Fibroblast of skin of left biceps (primary cell): ENCODE measurements around the gene OLFM1.

Source experiments
- DNase-seq, 2 experiments: peaks; one replicate each; pipeline ENCODE4 v3.0.0-alpha.2; 2013; ENCODE audit warnings: low read depth in 2 of 2

Gene OLFM1

DNA sequence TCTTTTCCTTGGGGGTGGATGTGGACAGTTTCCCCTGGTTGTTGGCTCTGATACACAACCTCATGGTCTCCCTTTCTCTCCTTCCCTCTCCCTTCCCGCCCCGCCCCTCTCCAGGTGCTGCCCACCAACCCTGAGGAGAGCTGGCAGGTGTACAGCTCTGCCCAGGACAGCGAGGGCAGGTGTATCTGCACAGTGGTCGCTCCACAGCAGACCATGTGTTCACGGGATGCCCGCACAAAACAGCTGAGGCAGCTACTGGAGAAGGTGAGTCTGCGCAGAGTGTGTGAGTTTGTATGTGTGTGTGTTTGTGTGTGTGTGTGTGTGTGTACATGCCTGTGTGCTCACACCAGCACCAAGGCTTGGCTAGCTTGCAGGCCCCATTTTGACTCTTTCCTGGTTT is 2.6 kb downstream of the OLFM1 start:
- no peak for DNase-seq

DNA sequence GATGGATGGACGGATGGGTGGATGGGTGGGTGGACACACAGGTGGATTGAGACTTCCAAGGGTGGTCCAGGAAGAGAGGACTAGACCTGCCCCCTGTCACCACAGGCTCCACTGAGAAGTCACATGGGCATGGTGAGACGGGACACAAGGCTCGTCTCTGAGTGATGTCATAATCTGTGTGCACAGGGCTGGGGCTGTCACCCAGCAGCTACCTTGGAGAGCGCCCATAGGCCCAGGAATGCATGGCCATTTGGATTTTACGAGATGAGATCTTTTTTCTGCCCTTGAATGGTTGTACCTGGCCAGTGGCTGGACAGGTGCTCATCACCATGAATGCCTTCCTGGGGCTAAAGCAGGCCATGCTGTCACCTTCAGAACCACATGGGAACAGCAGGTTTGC is 3.1 kb downstream of the OLFM1 start:
- DNase-seq = no peak

GRCh38 chr9:135091545-135091944 is 4.1 kb downstream of the OLFM1 start:
- DNase-seq = no peak

- no peak for DNase-seq
Measured at GRCh38 chr9:135093111-135093510, 5.6 kb downstream of the OLFM1 start.

DNA sequence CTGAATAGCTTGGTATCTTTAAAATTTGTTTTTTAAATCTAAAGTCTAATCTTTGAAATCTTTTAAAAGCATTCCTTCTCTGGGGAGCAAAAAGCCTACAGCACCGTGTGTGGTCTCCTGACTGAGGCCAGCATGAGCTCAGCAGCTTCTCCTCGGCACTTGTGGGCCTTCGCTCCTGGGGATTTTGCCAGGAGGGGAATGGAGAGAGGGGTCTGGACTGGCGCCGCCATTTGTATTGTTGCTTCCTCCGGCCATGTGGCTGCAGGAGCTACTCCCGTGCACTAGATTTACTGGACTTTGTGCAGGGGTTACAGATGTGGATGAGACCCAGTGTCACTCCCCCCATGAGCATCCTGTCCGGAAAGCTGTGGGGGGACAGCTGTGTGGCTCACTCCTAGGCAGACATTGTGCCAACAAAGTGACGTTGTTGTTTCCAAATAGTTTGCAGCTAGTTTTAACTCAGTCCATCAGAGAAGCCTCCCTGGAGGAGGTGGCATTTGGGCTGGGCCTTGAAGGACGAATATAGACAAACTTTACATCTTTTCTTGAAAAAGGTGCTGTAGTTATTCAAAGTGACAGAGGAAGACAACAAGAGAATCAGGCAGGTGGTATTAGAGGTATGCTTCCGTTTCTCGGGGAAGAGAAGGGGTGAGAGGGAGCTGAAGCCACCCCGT is 6.6 kb downstream of the OLFM1 start:
- no peak for DNase-seq

DNA sequence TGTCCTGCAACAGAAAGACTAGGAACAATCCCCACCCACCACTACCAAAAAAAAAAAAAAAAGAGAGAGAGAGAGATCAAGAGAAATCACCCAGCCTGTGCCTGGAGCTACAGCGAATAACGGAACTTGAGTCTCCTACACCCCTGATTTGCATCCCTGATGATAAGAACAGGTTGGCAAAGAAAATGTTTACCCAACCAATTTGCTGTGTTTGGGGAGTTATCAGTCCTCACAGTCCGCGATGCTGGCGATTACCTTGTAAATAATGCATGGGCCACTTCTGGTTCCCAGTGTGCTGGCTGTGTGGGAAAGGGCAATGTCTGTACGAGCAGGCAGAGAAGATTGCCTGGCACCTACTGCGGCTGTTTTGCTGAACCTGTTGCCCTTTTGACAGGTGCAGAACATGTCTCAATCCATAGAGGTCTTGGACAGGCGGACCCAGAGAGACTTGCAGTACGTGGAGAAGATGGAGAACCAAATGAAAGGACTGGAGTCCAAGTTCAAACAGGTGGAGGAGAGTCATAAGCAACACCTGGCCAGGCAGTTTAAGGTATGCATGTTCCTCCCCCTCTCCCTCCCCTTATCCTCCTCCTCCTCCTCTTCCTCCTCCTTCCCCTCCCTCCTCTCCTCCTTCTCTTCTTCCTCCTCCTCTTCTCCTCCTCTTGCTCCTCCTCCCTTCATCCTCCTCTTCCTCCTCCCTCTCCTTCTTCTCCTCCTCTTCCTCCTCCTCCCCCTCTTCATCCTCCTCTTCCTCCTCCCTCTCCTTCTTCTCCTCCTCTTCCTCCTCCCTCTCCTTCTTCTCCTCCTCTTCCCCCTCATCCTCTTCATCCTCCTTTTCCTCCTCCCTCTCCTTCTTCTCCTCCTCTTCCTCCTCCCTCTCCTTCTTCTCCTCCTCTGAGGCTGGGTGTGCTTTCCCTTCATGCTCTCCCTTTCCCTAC is 8.3 kb downstream of the OLFM1 start:
- no peak for DNase-seq

- no peak for DNase-seq
Measured at GRCh38 chr9:135096408-135096895, 9.0 kb downstream of the OLFM1 start.

- DNase-seq = no peak
Measured at GRCh38 chr9:135098400-135099105, 11.1 kb downstream of the OLFM1 start.

DNA sequence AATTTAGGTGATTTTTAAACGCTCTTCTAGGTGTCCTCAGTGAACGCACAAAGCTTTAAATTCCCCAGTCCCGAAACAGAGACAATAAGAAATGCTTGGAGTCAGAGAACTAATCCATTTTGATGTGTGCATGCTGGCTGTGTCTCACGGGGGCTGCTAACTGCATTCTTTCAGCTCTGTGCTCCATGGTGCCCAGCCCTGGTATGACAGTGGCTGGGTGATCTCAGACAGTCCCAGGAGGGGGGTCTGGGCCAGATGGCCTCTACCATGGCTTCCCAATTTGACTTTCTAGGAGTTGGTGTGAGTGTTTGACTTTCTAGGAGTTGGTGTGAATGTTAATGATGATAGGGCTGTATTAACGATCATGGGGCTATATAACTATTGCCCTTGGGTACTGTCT is 12.1 kb downstream of the OLFM1 start:
- no peak for DNase-seq

DNA sequence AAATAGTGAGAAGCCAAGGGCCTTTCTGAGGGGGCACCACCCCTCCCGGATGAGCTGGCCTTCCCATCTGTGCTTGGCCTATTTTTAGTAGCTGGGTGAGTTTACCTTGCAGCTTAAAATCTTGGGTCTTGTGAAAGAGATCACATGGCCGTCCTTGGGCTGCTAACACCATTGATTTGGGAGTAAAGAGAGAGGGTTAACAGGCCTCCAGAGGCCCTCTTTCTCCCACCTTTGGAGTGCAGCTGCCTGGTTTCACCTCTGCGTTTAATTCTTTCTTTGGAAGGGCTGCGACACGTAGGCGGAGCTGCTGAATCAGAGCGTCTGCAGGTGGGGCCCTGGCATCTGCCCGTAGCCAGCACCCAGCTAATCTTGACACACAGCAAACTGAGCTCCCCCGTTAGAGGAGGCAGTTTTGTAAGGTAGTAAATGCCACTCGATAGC is 12.8 kb downstream of the OLFM1 start:
- DNase-seq = no peak

GRCh38 chr9:135100725-135101410 is 13.4 kb downstream of the OLFM1 start:
- DNase-seq = no peak

GRCh38 chr9:135101486-135101885 is 14.0 kb downstream of the OLFM1 start:
- DNase-seq = no peak

GRCh38 chr9:135101926-135102325 is 14.5 kb downstream of the OLFM1 start:
- DNase-seq = no peak

DNA sequence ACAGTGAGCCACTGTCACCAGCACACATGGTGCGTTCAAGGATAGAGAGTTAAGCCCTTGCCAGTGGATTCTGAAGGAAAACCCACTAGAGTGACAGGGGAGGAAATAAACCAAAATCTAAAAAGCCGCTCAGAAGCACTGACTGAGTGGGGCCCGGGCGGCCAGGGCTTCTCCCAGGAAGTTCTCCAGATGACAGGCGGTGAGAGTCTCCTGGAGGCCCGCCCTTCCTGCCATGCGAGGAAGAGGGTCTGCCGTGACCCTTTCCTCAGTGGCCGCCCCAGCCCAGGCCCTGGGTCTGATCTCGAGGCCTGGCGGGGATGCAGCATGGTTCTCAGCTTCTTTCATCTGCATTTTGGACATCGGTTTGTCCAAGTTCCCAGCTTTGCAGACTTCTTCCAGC is 14.9 kb downstream of the OLFM1 start:
- DNase-seq = no peak

GRCh38 chr9:135103001-135103446 is 15.6 kb downstream of the OLFM1 start:
- DNase-seq = no peak

GRCh38 chr9:135103931-135104639 is 16.6 kb downstream of the OLFM1 start:
- DNase-seq = no peak

DNA sequence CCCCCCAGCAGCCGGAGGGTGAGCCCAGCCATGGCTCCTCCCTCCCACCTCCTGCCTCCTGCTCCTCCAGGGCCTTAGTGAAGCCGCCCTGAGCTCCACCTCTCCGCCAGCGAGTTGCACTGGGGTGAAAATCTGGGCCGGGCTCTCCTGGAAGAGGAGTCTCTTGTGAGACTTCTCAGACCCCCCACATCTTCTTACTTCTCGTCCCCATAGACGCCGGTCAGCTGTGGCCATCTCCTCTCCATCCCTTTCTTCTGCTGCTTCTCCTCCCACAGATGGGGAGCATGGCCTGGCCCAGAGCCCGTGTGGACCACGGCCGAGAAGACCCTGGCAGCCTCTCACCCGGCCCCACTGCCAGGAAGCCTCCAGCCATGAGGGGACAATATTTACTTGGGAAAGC is 17.3 kb downstream of the OLFM1 start:
- no peak for DNase-seq

GRCh38 chr9:135105211-135105745 is 17.8 kb downstream of the OLFM1 start:
- DNase-seq = no peak

DNA sequence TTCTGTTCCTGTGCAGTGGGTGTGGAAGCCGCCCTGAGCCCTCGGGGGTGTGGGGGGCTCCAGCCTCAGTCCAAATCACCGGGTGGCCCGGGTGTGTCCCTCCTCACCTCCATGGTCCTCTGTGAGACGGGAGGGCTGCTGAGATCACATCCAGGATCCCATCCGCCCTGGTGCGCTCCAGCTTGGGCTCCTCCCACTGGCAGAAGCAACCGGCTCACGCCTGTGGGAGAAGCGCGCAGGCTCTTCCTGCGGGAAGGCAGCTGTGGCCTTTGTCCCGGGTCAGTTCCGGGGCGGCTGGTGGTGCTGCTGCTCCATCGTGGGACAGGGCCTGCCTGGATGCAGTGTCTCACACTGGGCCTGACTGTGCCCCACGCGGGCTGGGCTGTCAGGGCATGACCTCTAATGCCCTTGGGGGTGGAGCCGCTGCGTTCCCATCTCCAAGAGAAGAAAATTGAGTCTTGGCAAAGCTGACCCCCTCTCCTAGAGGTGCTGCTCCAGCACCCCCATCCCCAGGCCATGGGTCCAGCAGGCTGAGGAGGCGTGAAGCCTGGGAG is 18.5 kb downstream of the OLFM1 start:
- DNase-seq = no peak

DNA sequence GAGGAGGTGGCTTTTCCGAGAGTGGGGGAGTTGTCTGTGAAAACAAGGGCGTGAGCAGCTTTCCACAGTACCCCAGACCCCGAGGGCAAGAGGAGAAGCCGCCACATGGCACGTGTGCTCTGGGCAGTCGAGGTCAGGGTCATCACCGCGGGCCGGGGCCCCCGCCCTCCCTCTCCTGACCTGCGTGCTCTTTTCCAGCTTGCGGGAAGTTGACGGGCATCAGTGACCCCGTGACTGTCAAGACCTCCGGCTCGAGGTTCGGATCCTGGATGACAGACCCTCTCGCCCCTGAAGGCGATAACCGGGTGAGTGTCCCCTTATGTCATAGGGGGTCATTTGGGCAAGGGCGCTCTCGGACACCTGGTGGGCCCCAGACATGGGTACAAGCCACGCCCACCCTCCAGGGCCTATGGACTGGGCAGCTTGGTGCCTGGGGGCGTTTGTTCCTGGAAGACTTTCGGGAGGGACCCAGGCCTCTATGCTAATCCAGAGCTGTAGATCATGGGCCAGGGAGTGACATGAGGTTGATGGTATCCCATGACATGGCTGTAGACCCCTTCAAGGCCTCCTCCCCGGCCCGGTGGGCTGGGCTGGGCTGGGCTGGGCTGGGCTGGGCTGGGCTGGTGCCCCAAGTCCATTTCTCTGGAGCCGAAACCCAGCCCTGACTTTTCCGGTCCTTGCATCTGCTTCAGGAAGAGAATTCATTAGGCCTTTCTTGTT is 19.2 kb downstream of the OLFM1 start:
- DNase-seq = no peak
